H1 (cell line): ENCODE measurements around the gene CANT1. TPM values are rescaled to one million over a fixed set of nuclear protein-coding genes. Genes with fewer than 3 reads are reported as not detected.

Experiments used
- CTCF ChIA-PET: fragments of 300-600 bp; sonication (Branson Sonifier 250); formaldehyde crosslinking; loops from one replicate; lab custom pipeline; 2021; ENCODE audit not compliant: partially characterized antibody; lab: Charles Lee
- POLR2A ChIA-PET: fragments of 300-600 bp; sonication (Branson Sonifier 250); formaldehyde crosslinking; loops from one replicate; lab custom pipeline; 2021; ENCODE audit warnings: inconsistent platforms; ENCODE audit not compliant: partially characterized antibody; lab: Charles Lee
- DNase-seq, 2 experiments: peaks; one replicate each; pipeline versions ENCODE4 v3.0.0 to v3.0.0-alpha.2; 2010 to 2022; ENCODE audit warnings: low spot score in 2 of 2, low read depth in 1 of 2, mixed read lengths in 1 of 2
- FAIRE-seq: peaks from 2 replicates; lab custom pipeline; 2011; peaks lifted over from hg19 to GRCh38; lab: Jason Lieb, UNC
- H2AFZ ChIP-seq: 2 replicates; pipeline ENCODE4 v1.8.1; 2012; ENCODE audit warnings: low read length, inconsistent platforms
- H2AK5ac ChIP-seq: 2 replicates; pipeline ENCODE4 v1.6.1; 2013; ENCODE audit warnings: low read depth, low read length
- H2BK120ac ChIP-seq: replicated peaks from 2 replicates; pipeline ENCODE3; 2013; ENCODE audit warnings: low read depth, low read length, inconsistent platforms
- H2BK12ac ChIP-seq: 2 replicates; pipeline ENCODE4 v1.6.1; 2013; ENCODE audit warnings: low read depth, low read length
- H2BK15ac ChIP-seq: 2 replicates; pipeline ENCODE4 v1.6.1; 2013; ENCODE audit warnings: low read length
- H2BK20ac ChIP-seq: 2 replicates; pipeline ENCODE4 v1.6.1; 2013; ENCODE audit warnings: low read length
- H2BK5ac ChIP-seq: 2 replicates; pipeline ENCODE4 v1.6.1; 2013; ENCODE audit warnings: low read depth, low read length
- H3K14ac ChIP-seq: 2 replicates; pipeline ENCODE4 v1.6.1; 2013; ENCODE audit warnings: inconsistent platforms; ENCODE audit not compliant: insufficient read length
- H3K18ac ChIP-seq: 2 replicates; pipeline ENCODE4 v1.6.1; 2013; ENCODE audit warnings: low read length; ENCODE audit errors: extremely low read depth
- H3K23ac ChIP-seq: 2 replicates; pipeline ENCODE4 v1.6.1; 2013; ENCODE audit warnings: inconsistent platforms; ENCODE audit not compliant: insufficient read length
- H3K23me2 ChIP-seq: 2 replicates; pipeline ENCODE4 v1.6.1; 2013; ENCODE audit warnings: low read depth, low read length
- H3K27ac ChIP-seq: 2 replicates; pipeline ENCODE4 v1.6.1; 2011; ENCODE audit warnings: low read depth, low read length, inconsistent platforms
- H3K27me3 ChIP-seq, 4 experiments: replicated peaks in 1 of 4; 1 replicate in 1 of 4; 2 replicates in 3 of 4; pipeline versions ENCODE4 v1.6.1 to v1.8.1; 2011 to 2013; ENCODE audit warnings: low read length in 3 of 4, mild to moderate bottlenecking in 3 of 4, inconsistent platforms in 2 of 4, mixed read lengths in 2 of 4, moderate library complexity in 1 of 4; ENCODE audit not compliant: control insufficient read depth in 3 of 4, insufficient read depth in 3 of 4; ENCODE audit errors: extremely low read depth in 1 of 4
- H3K36me3 ChIP-seq, 4 experiments: 2 replicates each; pipeline versions ENCODE4 v1.6.1 to v1.8.1; 2011 to 2013; ENCODE audit warnings: mild to moderate bottlenecking in 4 of 4, low read length in 3 of 4, moderate library complexity in 2 of 4, control low read depth in 1 of 4, inconsistent platforms in 1 of 4; ENCODE audit not compliant: insufficient read depth in 4 of 4, control insufficient read depth in 2 of 4
- H3K4ac ChIP-seq: replicated peaks from 2 replicates; pipeline ENCODE3; 2013; ENCODE audit warnings: low read length, low read depth, mixed read lengths, inconsistent platforms; ENCODE audit not compliant: insufficient read length
- H3K4me1 ChIP-seq, 4 experiments: replicated peaks in 1 of 4; 1 replicate in 1 of 4; 2 replicates in 3 of 4; pipeline versions ENCODE4 v1.6.1 to v1.8.1; 2011 to 2013; ENCODE audit warnings: low read length in 3 of 4, inconsistent platforms in 2 of 4, mixed read lengths in 1 of 4; ENCODE audit not compliant: insufficient read depth in 4 of 4, control insufficient read depth in 3 of 4
- H3K4me2 ChIP-seq, 2 experiments: 2 replicates each; pipeline versions ENCODE4 v1.6.1 to v1.8.1; 2011 to 2013; ENCODE audit warnings: low read depth in 2 of 2, low read length in 2 of 2, control low read depth in 1 of 2, inconsistent platforms in 1 of 2, mild to moderate bottlenecking in 1 of 2; ENCODE audit not compliant: insufficient read depth in 1 of 2
- H3K4me3 ChIP-seq, 4 experiments: fragments of 200-600, 300-600 bp in 1 of 4; sonication (generic), shearing (Covaris generic), sonication (Bioruptor Twin) in 1 of 4; 2 replicates each; pipeline versions ENCODE4 v1.5.1 to v1.8.1; 2011 to 2016; ENCODE audit warnings: low read length in 4 of 4, low read depth in 3 of 4, control low read depth in 2 of 4, inconsistent platforms in 2 of 4, mild to moderate bottlenecking in 2 of 4, mixed read lengths in 1 of 4, moderate library complexity in 1 of 4; ENCODE audit not compliant: insufficient read depth in 2 of 4; ENCODE audit errors: extremely low read depth in 1 of 4
- H3K56ac ChIP-seq: replicated peaks from 2 replicates; pipeline ENCODE3; 2013; ENCODE audit warnings: low read depth, mild to moderate bottlenecking, mixed read lengths, low read length, inconsistent platforms; ENCODE audit not compliant: insufficient read length
- H3K79me1 ChIP-seq: 2 replicates; pipeline ENCODE4 v1.6.1; 2013; ENCODE audit warnings: low read depth, low read length, control low read depth
- H3K79me2 ChIP-seq, 2 experiments: 2 replicates each; pipeline versions ENCODE4 v1.6.1 to v1.8.1; 2012 to 2013; ENCODE audit warnings: low read length in 2 of 2, mild to moderate bottlenecking in 2 of 2, inconsistent platforms in 1 of 2; ENCODE audit not compliant: insufficient read depth in 2 of 2, control insufficient read depth in 1 of 2
- H3K9ac ChIP-seq, 4 experiments: replicated peaks in 1 of 4; 1 replicate in 1 of 4; 2 replicates in 3 of 4; pipeline versions ENCODE4 v1.6.1 to v1.8.1; 2011 to 2013; ENCODE audit warnings: low read depth in 3 of 4, low read length in 3 of 4, control low read depth in 2 of 4, mild to moderate bottlenecking in 2 of 4, moderate library complexity in 2 of 4, inconsistent platforms in 1 of 4; ENCODE audit errors: extremely low read depth in 1 of 4
- H3K9me3 ChIP-seq, 2 experiments: 2 replicates each; pipeline versions ENCODE4 v1.6.1 to v1.8.1; 2012 to 2013; ENCODE audit warnings: mild to moderate bottlenecking in 2 of 2, moderate library complexity in 2 of 2, control low read depth in 1 of 2, inconsistent platforms in 1 of 2, low read depth in 1 of 2, low read length in 1 of 2, mixed read lengths in 1 of 2; ENCODE audit not compliant: insufficient read depth in 2 of 2
- H4K20me1 ChIP-seq, 2 experiments: replicated peaks in 1 of 2; 2 replicates each; pipeline versions ENCODE3 to v1.8.1; 2011 to 2013; ENCODE audit warnings: inconsistent platforms in 2 of 2, low read length in 2 of 2, mild to moderate bottlenecking in 1 of 2; ENCODE audit not compliant: insufficient read depth in 2 of 2, control insufficient read depth in 1 of 2
- H4K5ac ChIP-seq: 2 replicates; pipeline ENCODE4 v1.6.1; 2013; ENCODE audit warnings: low read length, low read depth, mixed read lengths, inconsistent platforms; ENCODE audit not compliant: insufficient read length
- H4K8ac ChIP-seq: 2 replicates; pipeline ENCODE4 v1.8.0; 2013; ENCODE audit warnings: mild to moderate bottlenecking, moderate library complexity, low read length, inconsistent platforms; ENCODE audit not compliant: insufficient read depth; ENCODE audit errors: extremely low read depth
- H4K91ac ChIP-seq: replicated peaks from 2 replicates; pipeline ENCODE3; 2013; ENCODE audit warnings: low read length, mixed read lengths, inconsistent platforms; ENCODE audit not compliant: insufficient read length
- NANOG ChIP-seq: IDR thresholded peaks from 2 replicates; pipeline ENCODE4 v1.6.1; 2011; ENCODE audit warnings: low read length, low read depth, mild to moderate bottlenecking, inconsistent platforms; ENCODE audit not compliant: insufficient read depth, poor library complexity, severe bottlenecking
- SP2 ChIP-seq: IDR thresholded peaks from 2 replicates; pipeline ENCODE4 v1.6.1; 2012; ENCODE audit warnings: mild to moderate bottlenecking, low read length, inconsistent platforms
- SP4 ChIP-seq: IDR thresholded peaks from 2 replicates; pipeline ENCODE4 v1.6.1; 2012; ENCODE audit warnings: low read length, inconsistent platforms
- WGBS, 2 experiments: shearing (Covaris generic) in 1 of 2; methylation state at CpG; one replicate each; pipeline versions ENCODE4 v1.1.6 to v1.1.7; 2013 to 2015; ENCODE audit warnings: low lambda C conversion rate in 2 of 2, mixed read lengths in 2 of 2, inconsistent platforms in 1 of 2, low coverage in 1 of 2, missing lambda C conversion rate in 1 of 2; ENCODE audit not compliant: insufficient replicate concordance in 2 of 2, insufficient coverage in 1 of 2, insufficient read length in 1 of 2; ENCODE audit errors: extremely low coverage in 1 of 2, missing lambda C conversion rate in 1 of 2; 5-methylcytosine and 5-hydroxymethylcytosine counted together
- polyA plus RNA-seq, 7 experiments: library from polyadenylated mRNA; depleted of rRNA in 3 of 7; stranded (reverse) in 5 of 7; unstranded in 2 of 7; fragments of >200 nt in 5 of 7; fragments of 200-250 nt in 2 of 7; gene quantifications; 1 replicate in 5 of 7; 2 replicates in 1 of 7; 4 replicates in 1 of 7; pipeline versions ENCODE4 v1.2.1 to v1.2.3, GENCODE V29; 2011 to 2013; ENCODE audit warnings: missing spikeins in 2 of 7, mixed read lengths in 2 of 7
- total RNA-seq: library from RNA; stranded (reverse); fragmentation: NEBNext Ultra II Directional; extraction: Animal tissue kit (Norgen Biotek cat#: 25700); gene quantifications from 2 replicates; pipeline ENCODE4 v1.2.1, GENCODE V29; 2021
- TF ChIP-seq, protein P1 (sequence below), 3 experiments: IDR thresholded peaks; 1 replicate in 2 of 3; 2 replicates in 1 of 3; pipeline versions ENCODE4 v1.5.1 to v1.6.1; 2011; ENCODE audit warnings: low read length in 3 of 3, mild to moderate bottlenecking in 3 of 3, inconsistent platforms in 2 of 3, low read depth in 1 of 3, moderate library complexity in 1 of 3; ENCODE audit not compliant: insufficient read depth in 1 of 3; ENCODE audit errors: control extremely low read depth in 1 of 3

CANT1 gene
- total and polyA plus RNA-seq, 2 of the 8 experiments (the other 6 are each of a cell fraction or from before 2014, with no cell fraction given), result 23.0 to 32.6 TPM

DNA sequence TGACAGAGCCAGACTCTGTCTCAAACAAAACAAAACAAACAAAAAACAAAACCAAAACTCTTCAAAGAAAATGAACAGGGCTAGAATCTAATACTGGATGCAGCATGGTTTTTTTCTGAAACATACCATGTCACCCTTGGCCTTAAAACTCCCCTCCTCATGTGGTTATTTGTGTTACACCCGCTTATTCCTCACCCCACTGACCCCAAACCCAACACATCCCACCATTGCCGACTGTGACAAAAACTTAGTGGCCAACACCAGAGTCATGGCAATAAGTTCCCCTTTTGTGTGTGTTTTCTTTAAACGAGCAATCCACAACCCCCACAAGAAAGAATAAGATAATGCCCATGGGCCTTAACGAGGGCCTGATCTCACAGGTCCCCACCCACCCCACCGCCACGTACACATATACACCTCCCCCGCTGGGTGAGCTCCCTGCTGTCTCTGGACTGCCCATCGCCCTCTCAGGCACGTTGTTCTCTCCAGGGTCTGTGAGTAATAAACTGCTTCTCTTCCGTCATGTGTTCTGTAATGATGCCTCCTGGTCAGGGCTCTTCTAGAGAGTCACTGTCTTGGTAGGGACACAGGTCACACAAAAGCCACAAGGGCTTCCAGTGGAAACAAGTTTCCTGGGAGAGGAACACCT lies 48.3 kb upstream of the CANT1 start:
- CTCF ChIA-PET, result interaction anchor here (1.1 to 4.2 kb wide), 5 partner anchors 9 to 335 kb away, joined by 3 to 21 read pairs (median 3); no protein-coding TSS in a partner anchor
- Histone ChIP-seq H2BK5ac (no peak overlapping the region), H3K18ac (no peak overlapping the region), H3K4ac (no peak overlapping the region)
- DNase-seq, result no peak
- TF ChIP-seq SP4 (no peak), SP2 (no peak), NANOG (no peak)
- TF ChIP-seq, protein P1, sequence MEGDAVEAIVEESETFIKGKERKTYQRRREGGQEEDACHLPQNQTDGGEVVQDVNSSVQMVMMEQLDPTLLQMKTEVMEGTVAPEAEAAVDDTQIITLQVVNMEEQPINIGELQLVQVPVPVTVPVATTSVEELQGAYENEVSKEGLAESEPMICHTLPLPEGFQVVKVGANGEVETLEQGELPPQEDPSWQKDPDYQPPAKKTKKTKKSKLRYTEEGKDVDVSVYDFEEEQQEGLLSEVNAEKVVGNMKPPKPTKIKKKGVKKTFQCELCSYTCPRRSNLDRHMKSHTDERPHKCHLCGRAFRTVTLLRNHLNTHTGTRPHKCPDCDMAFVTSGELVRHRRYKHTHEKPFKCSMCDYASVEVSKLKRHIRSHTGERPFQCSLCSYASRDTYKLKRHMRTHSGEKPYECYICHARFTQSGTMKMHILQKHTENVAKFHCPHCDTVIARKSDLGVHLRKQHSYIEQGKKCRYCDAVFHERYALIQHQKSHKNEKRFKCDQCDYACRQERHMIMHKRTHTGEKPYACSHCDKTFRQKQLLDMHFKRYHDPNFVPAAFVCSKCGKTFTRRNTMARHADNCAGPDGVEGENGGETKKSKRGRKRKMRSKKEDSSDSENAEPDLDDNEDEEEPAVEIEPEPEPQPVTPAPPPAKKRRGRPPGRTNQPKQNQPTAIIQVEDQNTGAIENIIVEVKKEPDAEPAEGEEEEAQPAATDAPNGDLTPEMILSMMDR (IDR thresholded peaks at IDR 0.05; ENCODE audit: control extremely low read depth in 1 of 3, insufficient read depth in 1 of 3, low read depth in 1 of 3, low read length in 3 of 3), result no peak
- TF ChIP-seq, all 59 proteins: peak for 0
- no peak overlapping the region for H4K5ac ChIP-seq
- no peak overlapping the region for H3K27ac ChIP-seq
- FAIRE-seq, result no peak
- no peak overlapping the region for H3K4me3 ChIP-seq
- H2BK15ac ChIP-seq, result no peak overlapping the region
- H3K14ac ChIP-seq, result no peak overlapping the region
- POLR2A ChIA-PET, result no interaction called here
- no peak overlapping the region for H3K4me2 ChIP-seq
- H4K8ac ChIP-seq, result no peak overlapping the region
- no peaks in the 10 kb centered on the region for H3K79me1 ChIP-seq
- no peaks in the 10 kb centered on the region for H3K4me1 ChIP-seq
- H3K23ac ChIP-seq, result no peak overlapping the region
- no peaks in the 10 kb centered on the region for H4K20me1 ChIP-seq
- no peak overlapping the region for H2AFZ ChIP-seq
- no peak overlapping the region for H4K91ac ChIP-seq
- H3K9ac ChIP-seq, result no peak overlapping the region
- no peaks in the 10 kb centered on the region for H3K79me2 ChIP-seq
- peaks cover 0 to 8% of the 10 kb centered on the region in 2 experiments; a peak in 2 of 4 replicates for H3K9me3 ChIP-seq
- no peaks in the 10 kb centered on the region for H3K36me3 ChIP-seq
- H2BK20ac ChIP-seq, result no peak overlapping the region
- WGBS, 2 experiments, result 71% methylated on average over 10 of the region's 10 CpGs; no CpG with 5 or more reads in 1 of the 2 experiments
- H2BK12ac ChIP-seq, result no peak overlapping the region
- no peak overlapping the region for H2BK120ac ChIP-seq
- H3K27me3 ChIP-seq, result no peaks in the 10 kb centered on the region; a peak in 1 of 7 replicates
- no peak overlapping the region for H3K56ac ChIP-seq
- no peak overlapping the region for H2AK5ac ChIP-seq
- H3K23me2 ChIP-seq, result no peaks in the 10 kb centered on the region
